Keratinocyte (primary cell): ENCODE data around the gene C16orf86. TPM values are rescaled to one million over a fixed set of nuclear protein-coding genes. Genes with fewer than 3 reads are reported as not detected.

Experiments used
- DNase-seq: peaks from one replicate; pipeline ENCODE4 v3.0.0-alpha.2; 2011; ENCODE audit warnings: low read depth, missing footprints, low spot score
- FAIRE-seq: peaks from 2 replicates; lab custom pipeline; 2011; peaks lifted over from hg19 to GRCh38; lab: Jason Lieb, UNC
- H2AFZ ChIP-seq: 2 replicates; pipeline ENCODE4 v1.6.0; 2012; ENCODE audit warnings: low read length, control low read depth, inconsistent platforms; ENCODE audit not compliant: control insufficient read depth
- H3K27ac ChIP-seq: 2 replicates; pipeline ENCODE4 v1.5.1; 2011; ENCODE audit warnings: low read length; ENCODE audit not compliant: control insufficient read depth, insufficient read depth
- H3K27me3 ChIP-seq: 3 replicates; pipeline ENCODE4 v1.6.0; 2011; ENCODE audit warnings: low read length; ENCODE audit not compliant: control insufficient read depth, insufficient read depth; ENCODE audit errors: extremely low read depth
- H3K36me3 ChIP-seq, 2 experiments: 2 replicates in 1 of 2; 3 replicates in 1 of 2; pipeline ENCODE4 v1.5.1; 2011; ENCODE audit warnings: low read length in 2 of 2, mild to moderate bottlenecking in 1 of 2; ENCODE audit not compliant: control insufficient read depth in 2 of 2, insufficient read depth in 2 of 2; ENCODE audit errors: extremely low read depth in 1 of 2
- H3K4me1 ChIP-seq: 3 replicates; pipeline ENCODE4 v1.5.1; 2011; ENCODE audit warnings: low read length; ENCODE audit not compliant: control insufficient read depth, insufficient read depth; ENCODE audit errors: extremely low read depth
- H3K4me2 ChIP-seq: 3 replicates; pipeline ENCODE4 v1.6.0; 2011; ENCODE audit warnings: low read depth, low read length; ENCODE audit not compliant: control insufficient read depth, insufficient read depth; ENCODE audit errors: extremely low read depth
- H3K4me3 ChIP-seq, 3 experiments: fragments of 200-600 bp in 1 of 3; sonication (generic) in 1 of 3; 2 replicates in 2 of 3; 3 replicates in 1 of 3; pipeline ENCODE4 v1.5.1; 2011 to 2016; ENCODE audit warnings: low read length in 3 of 3, mild to moderate bottlenecking in 3 of 3, control low read depth in 2 of 3, inconsistent platforms in 1 of 3, low read depth in 1 of 3, mixed read lengths in 1 of 3, mixed run types in 1 of 3, moderate library complexity in 1 of 3; ENCODE audit not compliant: control insufficient read depth in 2 of 3, insufficient read depth in 2 of 3; ENCODE audit errors: extremely low read depth in 1 of 3
- H3K79me2 ChIP-seq: 2 replicates; pipeline ENCODE4 v1.6.0; 2012; ENCODE audit warnings: low read length; ENCODE audit not compliant: control insufficient read depth, insufficient read depth
- H3K9ac ChIP-seq: 3 replicates; pipeline ENCODE4 v1.6.0; 2011; ENCODE audit warnings: low read length; ENCODE audit not compliant: control insufficient read depth, insufficient read depth; ENCODE audit errors: extremely low read depth
- H3K9me1 ChIP-seq: 3 replicates; pipeline ENCODE4 v1.6.0; 2011; ENCODE audit warnings: low read length; ENCODE audit not compliant: control insufficient read depth, insufficient read depth; ENCODE audit errors: extremely low read depth
- H3K9me3 ChIP-seq: 2 replicates; pipeline ENCODE4 v1.5.1; 2012; ENCODE audit warnings: low read depth, low read length; ENCODE audit not compliant: control insufficient read depth
- H4K20me1 ChIP-seq: 3 replicates; pipeline ENCODE4 v1.6.0; 2011; ENCODE audit warnings: low read length; ENCODE audit not compliant: control insufficient read depth, insufficient read depth; ENCODE audit errors: extremely low read depth
- EZH2 ChIP-seq: IDR thresholded peaks from one replicate; pipeline ENCODE4 v1.6.1; 2012; ENCODE audit warnings: inconsistent platforms, mild to moderate bottlenecking, low read length, moderate library complexity
- dilution Hi-C: fragments of 300-500 bp; cut with MboI; formaldehyde crosslinking; loops from one replicate; pipeline ENCODE4 v1.7.0; 2020; ENCODE audit warnings: low sequenced_read_pairs; ENCODE audit not compliant: extremely low pct_ligation_motif_present
- polyA plus RNA-seq, 5 experiments: library from polyadenylated mRNA; depleted of rRNA in 3 of 5; stranded (reverse) in 3 of 5; stranded (forward) in 1 of 5; unstranded in 1 of 5; fragments of >200 nt; gene quantifications; 1 replicate in 1 of 5; 2 replicates in 3 of 5; 3 replicates in 1 of 5; pipeline versions ENCODE4 v1.2.1 to v1.2.3, GENCODE V29; 2011 to 2012; ENCODE audit warnings: missing spikeins in 2 of 5, low read depth in 1 of 5, low replicate concordance in 1 of 5
- TF ChIP-seq, protein P1 (sequence below), 3 experiments: IDR thresholded peaks in 1 of 3; conservative IDR thresholded peaks in 1 of 3; optimal IDR thresholded peaks in 1 of 3; 2 replicates in 2 of 3; 3 replicates in 1 of 3; pipeline versions ENCODE3 to v1.5.1; 2011; ENCODE audit warnings: low read length in 3 of 3, mild to moderate bottlenecking in 3 of 3, moderate library complexity in 2 of 3, control low read depth in 1 of 3, inconsistent platforms in 1 of 3; ENCODE audit not compliant: insufficient read depth in 2 of 3; ENCODE audit errors: extremely low read depth in 1 of 3

The C16orf86 gene
- polyA plus RNA-seq, 1 donor (not counting 4 experiments of a cell fraction or from before 2014, with no cell fraction given): 0.17 TPM

DNA sequence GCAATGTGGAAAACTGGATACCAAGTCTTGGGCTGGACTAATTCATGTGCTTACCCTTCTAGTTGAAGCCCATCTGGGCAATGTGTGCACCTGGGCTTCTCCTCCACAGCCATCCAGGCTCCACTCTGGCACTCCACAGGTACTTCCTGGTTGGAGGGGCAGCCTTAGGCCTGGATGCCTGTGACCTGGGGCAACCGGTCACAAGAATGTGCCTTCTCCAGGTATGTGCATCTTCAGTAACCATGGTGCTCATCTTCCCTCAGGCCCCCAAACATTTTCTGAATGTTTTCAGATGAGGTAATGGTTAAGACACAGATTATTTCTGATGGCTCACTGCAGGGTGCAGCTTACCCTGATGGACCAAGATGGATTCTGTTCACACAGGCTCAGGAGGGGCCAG, 11.1 kb downstream of the C16orf86 start:
- Histone ChIP-seq H3K36me3 (peaks cover 0 to 5% of the 10 kb centered on the region in 2 experiments), H3K9ac (no peak overlapping the region), H3K9me3 (no peaks in the 10 kb centered on the region), H2AFZ (no peak overlapping the region), H3K79me2 (no peaks in the 10 kb centered on the region), H3K9me1 (no peaks in the 10 kb centered on the region), H3K4me3 (no peak overlapping the region), H3K27ac (no peak overlapping the region), H4K20me1 (no peaks in the 10 kb centered on the region), H3K27me3 (no peaks in the 10 kb centered on the region), H3K4me1 (peaks cover 13% of the 10 kb centered on the region), H3K4me2 (no peak overlapping the region)
- dilution Hi-C loops: no loop called here
- FAIRE-seq (no peak), DNase-seq (no peak)
- TF ChIP-seq, protein P1, sequence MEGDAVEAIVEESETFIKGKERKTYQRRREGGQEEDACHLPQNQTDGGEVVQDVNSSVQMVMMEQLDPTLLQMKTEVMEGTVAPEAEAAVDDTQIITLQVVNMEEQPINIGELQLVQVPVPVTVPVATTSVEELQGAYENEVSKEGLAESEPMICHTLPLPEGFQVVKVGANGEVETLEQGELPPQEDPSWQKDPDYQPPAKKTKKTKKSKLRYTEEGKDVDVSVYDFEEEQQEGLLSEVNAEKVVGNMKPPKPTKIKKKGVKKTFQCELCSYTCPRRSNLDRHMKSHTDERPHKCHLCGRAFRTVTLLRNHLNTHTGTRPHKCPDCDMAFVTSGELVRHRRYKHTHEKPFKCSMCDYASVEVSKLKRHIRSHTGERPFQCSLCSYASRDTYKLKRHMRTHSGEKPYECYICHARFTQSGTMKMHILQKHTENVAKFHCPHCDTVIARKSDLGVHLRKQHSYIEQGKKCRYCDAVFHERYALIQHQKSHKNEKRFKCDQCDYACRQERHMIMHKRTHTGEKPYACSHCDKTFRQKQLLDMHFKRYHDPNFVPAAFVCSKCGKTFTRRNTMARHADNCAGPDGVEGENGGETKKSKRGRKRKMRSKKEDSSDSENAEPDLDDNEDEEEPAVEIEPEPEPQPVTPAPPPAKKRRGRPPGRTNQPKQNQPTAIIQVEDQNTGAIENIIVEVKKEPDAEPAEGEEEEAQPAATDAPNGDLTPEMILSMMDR (optimal IDR thresholded peaks at IDR 0.05 in 1 of 3, IDR thresholded peaks at IDR 0.05 in 1 of 3, conservative IDR thresholded peaks at IDR 0.05 in 1 of 3; ENCODE audit: extremely low read depth in 1 of 3, insufficient read depth in 2 of 3, low read length in 3 of 3): no peak
- TF ChIP-seq EZH2: no peak

DNA sequence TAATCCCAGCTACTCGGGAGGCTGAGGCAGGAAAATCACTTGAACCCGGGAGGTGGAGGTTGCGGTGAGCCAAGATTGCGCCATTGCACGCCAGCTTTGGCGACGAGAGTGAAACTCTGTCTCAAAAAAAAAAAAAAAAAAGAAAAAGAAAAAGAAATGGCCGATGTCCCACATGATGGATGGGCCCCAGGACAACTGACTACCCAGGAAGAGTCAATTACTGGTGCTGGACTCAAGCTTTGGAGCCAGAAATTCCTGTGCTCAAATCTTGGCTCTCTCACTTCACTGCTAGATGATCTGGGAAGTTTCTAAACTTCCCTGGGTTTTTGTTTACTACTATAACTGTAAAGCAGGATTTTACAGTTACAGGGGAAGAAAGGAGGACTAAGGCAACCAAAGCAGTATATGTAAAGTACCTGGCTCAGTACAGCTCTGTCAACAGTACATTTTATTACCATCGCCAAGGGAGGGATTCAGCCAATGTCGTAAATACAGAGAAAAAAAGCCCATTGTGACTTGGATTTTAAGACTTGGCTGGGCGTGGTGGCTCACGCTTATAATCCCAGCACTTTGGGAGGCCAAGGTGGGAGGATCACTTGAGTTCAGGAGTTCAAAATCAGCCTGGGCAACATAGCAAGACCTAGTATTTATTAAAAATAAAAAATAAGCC, 11.9 kb downstream of the C16orf86 start:
- Histone ChIP-seq H3K36me3 (peaks cover 0 to 8% of the 10 kb centered on the region in 2 experiments), H4K20me1 (no peaks in the 10 kb centered on the region), H3K27ac (no peak overlapping the region), H3K9ac (no peak overlapping the region), H3K9me3 (no peaks in the 10 kb centered on the region), H3K9me1 (no peaks in the 10 kb centered on the region), H3K4me1 (peaks cover 10% of the 10 kb centered on the region), H3K4me2 (no peak overlapping the region), H3K4me3 (no peak overlapping the region), H3K27me3 (no peaks in the 10 kb centered on the region), H3K79me2 (no peaks in the 10 kb centered on the region), H2AFZ (no peak overlapping the region)
- FAIRE-seq: no peak
- DNase-seq: no peak
- TF ChIP-seq, protein P1 (optimal IDR thresholded peaks at IDR 0.05 in 1 of 3, IDR thresholded peaks at IDR 0.05 in 1 of 3, conservative IDR thresholded peaks at IDR 0.05 in 1 of 3; ENCODE audit: extremely low read depth in 1 of 3, insufficient read depth in 2 of 3, low read length in 3 of 3): no peak
- no peak for TF ChIP-seq EZH2
- dilution Hi-C loops: no loop called here
